Measurements from ENCODE around the gene TRIM44.
"Not testable (repeated sequence)": the region's sequence is repeated elsewhere in the genome, so short reads cannot be mapped to it uniquely, and the experiment has no call there.

Gene TRIM44

GRCh38 chr11:35825386-35825785, 162.8 kb downstream of the TRIM44 start:
- no peak for DNase-seq

GRCh38 chr11:35826006-35826405, 163.4 kb downstream of the TRIM44 start:
- no peak for DNase-seq

GRCh38 chr11:35826949-35827348, 164.4 kb downstream of the TRIM44 start:
- DNase-seq = no peak

- no peak for DNase-seq
Observed at GRCh38 chr11:35836205-35836604, 173.6 kb downstream of the TRIM44 start.

- no peak for DNase-seq
Observed at GRCh38 chr11:35838071-35838470, 175.5 kb downstream of the TRIM44 start.

GRCh38 chr11:35838697-35839367, 176.3 kb downstream of the TRIM44 start:
- not testable (repeated sequence) for DNase-seq

- no peak for DNase-seq
Observed at GRCh38 chr11:35839368-35840161, 177.0 kb downstream of the TRIM44 start.

- no peak for DNase-seq
Observed at GRCh38 chr11:35841733-35842132, 179.2 kb downstream of the TRIM44 start.

- no peak for DNase-seq
Observed at GRCh38 chr11:35842958-35843357, 180.4 kb downstream of the TRIM44 start.

- DNase-seq = no peak
Observed at GRCh38 chr11:35844579-35844978, 182.0 kb downstream of the TRIM44 start.

GRCh38 chr11:35845860-35846259, 183.3 kb downstream of the TRIM44 start:
- no peak for DNase-seq

GRCh38 chr11:35846874-35847273, 184.3 kb downstream of the TRIM44 start:
- DNase-seq = no peak

GRCh38 chr11:35847473-35847872, 184.9 kb downstream of the TRIM44 start:
- DNase-seq = no peak

- DNase-seq = no peak
Observed at GRCh38 chr11:35848616-35849015, 186.0 kb downstream of the TRIM44 start.

- no peak for DNase-seq
Observed at GRCh38 chr11:35850191-35850590, 187.6 kb downstream of the TRIM44 start.

- DNase-seq = no peak
Observed at GRCh38 chr11:35851342-35851741, 188.8 kb downstream of the TRIM44 start.

- no peak for DNase-seq
Observed at GRCh38 chr11:35852056-35852455, 189.5 kb downstream of the TRIM44 start.

GRCh38 chr11:35853971-35854370, 191.4 kb downstream of the TRIM44 start:
- no peak for DNase-seq

GRCh38 chr11:35855671-35856070, 193.1 kb downstream of the TRIM44 start:
- DNase-seq = no peak

GRCh38 chr11:35856259-35856658, 193.7 kb downstream of the TRIM44 start:
- DNase-seq = no peak

- no peak for DNase-seq
Observed at GRCh38 chr11:35856756-35857155, 194.2 kb downstream of the TRIM44 start.

- DNase-seq = no peak
Observed at GRCh38 chr11:35857922-35858321, 195.3 kb downstream of the TRIM44 start.

- no peak for DNase-seq
Observed at GRCh38 chr11:35859301-35859700, 196.7 kb downstream of the TRIM44 start.

GRCh38 chr11:35860194-35860593, 197.6 kb downstream of the TRIM44 start:
- not testable (repeated sequence) for DNase-seq

GRCh38 chr11:35861191-35861590, 198.6 kb downstream of the TRIM44 start:
- DNase-seq = no peak
